GM21723 (cell line): ENCODE data around the gene DIRAS1.

Experiments
- ATAC-seq: cut with Tn5 transposase; IDR thresholded peaks from one replicate; pipeline ENCODE4 v1.9.1; 2021; ENCODE audit warnings: mild to moderate bottlenecking, moderate library complexity; ENCODE audit not compliant: unreplicated experiment

The DIRAS1 gene

DNA sequence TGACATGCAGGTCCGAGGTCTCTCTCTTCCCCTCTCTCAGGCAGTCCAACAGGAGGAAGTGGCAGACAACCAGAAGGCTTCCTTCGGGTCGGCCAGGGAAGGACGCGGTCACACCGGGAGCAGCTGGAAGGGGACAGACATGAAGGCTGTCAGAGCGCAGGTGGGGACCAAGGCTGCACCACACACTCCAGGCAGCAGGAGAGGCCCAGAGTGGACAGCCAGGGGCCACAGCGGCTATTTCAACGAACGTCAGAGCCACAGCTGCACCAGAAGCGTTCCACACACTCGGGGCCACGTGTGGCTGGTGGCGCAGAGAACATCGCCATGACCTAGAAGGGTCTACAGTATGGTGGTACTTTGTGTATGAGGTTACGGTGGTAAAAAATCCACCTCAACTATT is 34.6 kb upstream of the DIRAS1 start:
- ATAC-seq, result no peak

GRCh38 chr19:2755448-2755705 is 34.2 kb upstream of the DIRAS1 start:
- no peak for ATAC-seq

DNA sequence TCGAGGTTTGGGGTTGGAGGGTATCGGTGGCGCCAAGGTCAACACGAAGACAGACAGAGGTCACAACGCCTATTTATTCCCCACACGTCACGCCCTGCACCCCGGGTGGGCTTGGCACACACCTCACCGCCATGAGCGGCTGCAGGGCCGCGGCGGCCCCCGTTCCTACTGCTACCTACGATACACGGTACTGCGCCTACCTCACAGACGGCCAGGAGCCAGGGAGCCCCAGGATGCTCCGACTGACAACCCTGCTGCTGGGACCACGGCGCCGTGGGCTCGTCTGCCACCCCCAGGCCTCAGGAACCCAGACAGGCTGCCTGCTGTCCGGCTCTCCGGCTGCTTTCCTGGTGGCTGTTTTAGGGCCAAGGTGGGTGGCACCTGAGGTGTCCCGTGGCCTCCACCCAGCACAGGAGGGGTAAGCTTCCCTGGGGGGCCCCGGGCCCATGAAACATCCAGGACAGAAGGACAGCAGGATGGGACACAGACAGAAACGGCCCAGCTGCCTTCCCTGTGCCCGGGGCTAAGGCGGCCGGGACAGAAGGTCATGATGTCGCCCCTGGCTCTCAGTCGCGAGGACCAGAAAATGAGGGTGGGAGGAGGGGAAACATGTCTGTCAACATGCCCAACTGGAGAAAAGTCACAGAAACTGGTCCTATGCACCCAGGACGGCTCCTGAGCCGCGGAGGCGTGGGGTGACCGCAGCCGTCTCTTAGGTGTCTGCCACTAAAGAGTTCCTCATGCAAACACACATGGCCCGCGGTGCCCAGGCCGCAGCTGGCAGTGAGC is 33.7 kb upstream of the DIRAS1 start:
- ATAC-seq, result no peak

DNA sequence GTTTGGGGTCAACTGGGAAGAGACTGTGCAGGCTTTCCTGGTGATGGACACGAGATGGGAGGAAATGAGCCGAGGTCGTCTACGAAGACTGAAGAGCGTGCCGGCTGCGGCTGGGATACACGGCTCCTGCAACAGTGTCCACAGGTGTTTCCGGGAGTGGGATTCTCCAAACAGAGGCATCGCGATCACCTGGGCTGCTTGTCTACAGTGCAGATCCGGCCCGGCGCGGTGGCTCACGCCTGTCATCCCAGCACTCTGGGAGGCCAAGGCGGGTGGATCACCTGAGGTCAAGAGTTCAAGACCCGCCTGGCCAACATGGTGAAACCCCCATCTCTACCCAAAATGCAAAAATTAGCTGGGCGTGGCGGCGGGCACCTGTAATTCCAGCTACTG is 30.3 kb upstream of the DIRAS1 start:
- ATAC-seq, result no peak

GRCh38 chr19:2750808-2751437 is 29.8 kb upstream of the DIRAS1 start:
- ATAC-seq, result no peak

- ATAC-seq, result no peak
These were observed 26.2 kb upstream of the DIRAS1 start for GRCh38 chr19:2747349-2747748.

DNA sequence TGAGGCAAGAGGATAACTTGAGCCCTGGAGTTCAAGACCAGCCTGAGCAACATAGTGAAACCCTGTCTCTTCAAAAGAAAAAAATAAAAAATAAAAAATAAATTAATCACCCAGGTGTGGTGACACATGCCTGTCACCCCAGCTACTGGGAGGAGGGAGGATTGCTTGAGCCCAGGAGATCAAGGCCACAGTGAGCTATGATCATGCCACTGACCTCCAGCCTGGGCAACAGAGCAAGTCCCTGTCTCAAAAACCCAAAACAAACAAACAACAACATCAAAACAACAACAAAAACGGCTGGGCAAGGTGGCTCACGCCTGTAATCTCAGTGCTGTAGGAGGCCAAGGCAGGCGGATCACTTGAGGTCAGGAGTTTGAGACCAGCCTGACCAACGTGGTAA is 22.9 kb upstream of the DIRAS1 start:
- ATAC-seq, result no peak

DNA sequence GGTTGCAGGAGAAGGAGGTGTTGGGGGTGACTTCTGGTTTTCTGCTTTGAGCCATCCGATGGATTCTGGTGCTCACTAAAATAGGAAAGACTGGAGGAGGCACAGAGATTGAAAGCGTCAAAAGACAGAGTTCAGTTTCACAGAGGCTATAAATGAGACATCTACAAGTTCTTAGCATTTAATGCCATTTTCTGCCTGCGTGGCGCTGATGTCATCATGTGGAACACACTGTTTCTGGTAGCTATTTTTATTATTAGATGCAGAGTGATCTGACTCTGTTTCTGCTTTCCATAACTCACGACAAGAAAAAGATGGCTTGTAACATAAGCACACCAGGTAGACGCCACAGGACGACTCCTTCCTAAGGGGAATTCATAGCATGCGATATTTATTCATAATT is 21.9 kb upstream of the DIRAS1 start:
- no peak for ATAC-seq

- no peak for ATAC-seq
These were observed 19.1 kb upstream of the DIRAS1 start for GRCh38 chr19:2740314-2740656.

- peak; percentile 88 for ATAC-seq
These were observed 18.6 kb upstream of the DIRAS1 start, which contains the start of gene SLC39A3 for GRCh38 chr19:2739602-2740313. SLC39A3 (minus strand) TSS chr19:2740017; CDS start chr19:2737257, 2,760 bp downstream.

GRCh38 chr19:2736550-2737190 is 15.5 kb upstream of the DIRAS1 start:
- no peak for ATAC-seq

GRCh38 chr19:2735374-2735773 is 14.2 kb upstream of the DIRAS1 start:
- ATAC-seq, result no peak

DNA sequence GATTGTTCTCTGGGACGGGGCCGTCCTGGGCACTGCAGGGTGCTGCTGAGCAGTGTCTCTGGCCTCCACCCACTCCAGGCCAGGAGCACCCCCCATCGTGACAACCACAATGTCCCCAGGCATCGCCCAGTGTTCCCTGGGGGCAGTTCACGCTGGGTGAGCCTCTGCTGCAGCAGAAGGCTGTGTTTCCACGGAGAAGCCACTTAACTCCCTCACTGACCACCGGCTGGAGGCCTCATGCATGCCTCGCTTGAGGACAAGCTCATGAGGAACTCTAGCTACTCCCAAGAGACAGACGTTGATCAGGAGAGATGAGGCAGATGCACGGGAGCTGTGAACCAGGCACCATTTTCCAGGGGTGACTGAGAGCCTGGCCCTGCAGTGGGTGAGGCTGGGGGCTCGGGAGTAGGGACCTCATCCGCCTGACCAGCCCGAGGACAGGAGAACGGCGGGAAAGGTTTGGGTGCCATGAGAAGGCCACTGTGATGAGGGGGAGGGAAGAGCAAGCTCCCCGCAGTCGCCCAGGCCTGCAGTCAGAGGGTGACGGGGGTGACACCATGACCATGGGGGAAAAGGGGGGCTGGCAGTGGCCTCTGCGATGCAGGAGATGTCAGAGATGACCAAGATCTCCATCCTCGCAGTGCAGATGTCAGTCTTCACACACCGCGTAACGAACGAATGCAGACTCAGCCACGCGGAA is 13.6 kb upstream of the DIRAS1 start:
- no peak for ATAC-seq

- ATAC-seq, result no peak
These were observed 12.9 kb upstream of the DIRAS1 start for GRCh38 chr19:2733930-2734588.

- no peak for ATAC-seq
These were observed 11.7 kb upstream of the DIRAS1 start for GRCh38 chr19:2732883-2733282.

DNA sequence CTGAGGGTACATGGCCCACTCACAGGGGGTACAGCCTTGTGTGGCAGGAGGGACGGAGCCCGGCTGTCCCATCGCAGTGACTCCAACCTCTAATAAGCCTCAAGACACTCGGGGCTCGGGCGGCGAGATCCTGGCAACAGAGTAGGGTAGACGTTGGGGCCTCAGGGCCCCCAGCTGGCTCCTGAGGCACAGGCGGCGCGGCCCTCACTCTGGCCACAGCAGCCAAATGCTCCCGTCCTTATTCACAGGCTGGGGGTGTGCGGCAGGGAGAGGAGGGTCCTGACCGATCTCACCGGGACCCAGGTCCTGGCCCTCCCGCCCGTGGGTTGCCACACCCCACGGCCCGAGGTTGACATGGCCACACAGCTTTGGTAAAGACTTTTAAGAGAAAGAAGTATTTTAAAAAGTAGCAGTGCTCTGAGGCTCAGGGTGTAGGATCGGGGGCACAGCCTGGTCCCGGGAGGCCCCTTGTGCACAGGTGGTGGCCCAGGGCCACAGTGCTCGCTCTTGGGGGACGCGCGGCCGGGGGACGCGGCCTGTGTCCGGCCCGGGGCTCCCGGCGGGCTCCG is 11.1 kb upstream of the DIRAS1 start:
- no peak for ATAC-seq

- no peak for ATAC-seq
These were observed 10.2 kb upstream of the DIRAS1 start for GRCh38 chr19:2731181-2731995.

DNA sequence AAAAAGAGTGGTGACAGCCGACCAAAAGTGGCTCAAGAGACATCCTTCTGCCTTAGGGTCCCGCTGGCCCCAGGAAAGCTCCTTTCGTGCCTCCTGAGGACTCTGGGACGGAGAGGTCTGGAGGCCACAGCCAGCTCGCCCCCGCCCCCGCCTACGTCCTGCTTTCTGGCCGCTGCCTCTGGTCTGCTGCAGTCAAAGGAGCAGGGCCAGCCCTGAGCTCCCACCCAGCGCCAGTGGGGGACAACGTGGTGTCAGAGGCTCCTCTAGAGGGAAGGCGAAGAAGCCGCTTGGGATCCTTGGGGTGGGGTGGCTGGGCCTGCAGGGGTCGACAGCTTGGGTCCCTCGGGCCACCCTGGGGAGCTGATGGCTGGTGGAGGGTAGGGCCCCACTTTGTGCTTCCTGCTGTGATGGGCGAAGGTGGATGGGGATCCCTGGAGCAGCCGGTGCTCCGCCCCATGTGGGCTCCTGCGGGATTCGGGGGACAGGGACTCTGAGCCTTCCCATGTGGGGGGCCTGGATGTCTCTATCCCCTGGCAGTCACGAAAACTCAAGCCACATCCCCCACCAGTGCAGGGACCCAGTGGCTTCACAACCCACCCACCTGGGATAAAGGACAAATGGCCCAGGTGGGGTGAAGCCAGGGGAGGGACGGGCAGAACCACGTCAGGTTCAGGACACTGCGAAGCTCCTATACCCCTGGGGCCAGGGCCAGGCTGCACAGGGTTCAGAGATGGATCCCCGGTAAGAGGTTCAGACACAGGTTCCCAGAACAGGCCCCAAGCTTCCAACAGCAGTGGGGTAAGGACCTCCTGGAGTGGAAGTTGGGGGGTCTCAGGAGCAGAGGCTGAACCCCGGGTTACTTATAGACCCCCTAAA is 9.0 kb upstream of the DIRAS1 start:
- no peak for ATAC-seq
